H1 (cell line): ENCODE measurements around the gene MROH2A. TPM values are rescaled to one million over a fixed set of nuclear protein-coding genes. Genes with fewer than 3 reads are reported as not detected.

Experiments
- CTCF ChIA-PET: fragments of 300-600 bp; sonication (Branson Sonifier 250); formaldehyde crosslinking; loops from one replicate; lab custom pipeline; 2021; ENCODE audit not compliant: partially characterized antibody; lab: Charles Lee
- POLR2A ChIA-PET: fragments of 300-600 bp; sonication (Branson Sonifier 250); formaldehyde crosslinking; loops from one replicate; lab custom pipeline; 2021; ENCODE audit warnings: inconsistent platforms; ENCODE audit not compliant: partially characterized antibody; lab: Charles Lee
- DNase-seq, 2 experiments: peaks; one replicate each; pipeline versions ENCODE4 v3.0.0 to v3.0.0-alpha.2; 2010 to 2022; ENCODE audit warnings: low spot score in 2 of 2, low read depth in 1 of 2, mixed read lengths in 1 of 2
- FAIRE-seq: peaks from 2 replicates; lab custom pipeline; 2011; peaks lifted over from hg19 to GRCh38; lab: Jason Lieb, UNC
- H2AFZ ChIP-seq: 2 replicates; pipeline ENCODE4 v1.8.1; 2012; ENCODE audit warnings: low read length, inconsistent platforms
- H2AK5ac ChIP-seq: 2 replicates; pipeline ENCODE4 v1.6.1; 2013; ENCODE audit warnings: low read depth, low read length
- H2BK120ac ChIP-seq: replicated peaks from 2 replicates; pipeline ENCODE3; 2013; ENCODE audit warnings: low read depth, low read length, inconsistent platforms
- H2BK12ac ChIP-seq: 2 replicates; pipeline ENCODE4 v1.6.1; 2013; ENCODE audit warnings: low read depth, low read length
- H2BK15ac ChIP-seq: 2 replicates; pipeline ENCODE4 v1.6.1; 2013; ENCODE audit warnings: low read length
- H2BK20ac ChIP-seq: 2 replicates; pipeline ENCODE4 v1.6.1; 2013; ENCODE audit warnings: low read length
- H2BK5ac ChIP-seq: 2 replicates; pipeline ENCODE4 v1.6.1; 2013; ENCODE audit warnings: low read depth, low read length
- H3K14ac ChIP-seq: 2 replicates; pipeline ENCODE4 v1.6.1; 2013; ENCODE audit warnings: inconsistent platforms; ENCODE audit not compliant: insufficient read length
- H3K18ac ChIP-seq: 2 replicates; pipeline ENCODE4 v1.6.1; 2013; ENCODE audit warnings: low read length; ENCODE audit errors: extremely low read depth
- H3K23ac ChIP-seq: 2 replicates; pipeline ENCODE4 v1.6.1; 2013; ENCODE audit warnings: inconsistent platforms; ENCODE audit not compliant: insufficient read length
- H3K23me2 ChIP-seq: 2 replicates; pipeline ENCODE4 v1.6.1; 2013; ENCODE audit warnings: low read depth, low read length
- H3K27ac ChIP-seq: 2 replicates; pipeline ENCODE4 v1.6.1; 2011; ENCODE audit warnings: low read depth, low read length, inconsistent platforms
- H3K27me3 ChIP-seq, 4 experiments: replicated peaks in 1 of 4; 1 replicate in 1 of 4; 2 replicates in 3 of 4; pipeline versions ENCODE4 v1.6.1 to v1.8.1; 2011 to 2013; ENCODE audit warnings: low read length in 3 of 4, mild to moderate bottlenecking in 3 of 4, inconsistent platforms in 2 of 4, mixed read lengths in 2 of 4, moderate library complexity in 1 of 4; ENCODE audit not compliant: control insufficient read depth in 3 of 4, insufficient read depth in 3 of 4; ENCODE audit errors: extremely low read depth in 1 of 4
- H3K36me3 ChIP-seq, 4 experiments: 2 replicates each; pipeline versions ENCODE4 v1.6.1 to v1.8.1; 2011 to 2013; ENCODE audit warnings: mild to moderate bottlenecking in 4 of 4, low read length in 3 of 4, moderate library complexity in 2 of 4, control low read depth in 1 of 4, inconsistent platforms in 1 of 4; ENCODE audit not compliant: insufficient read depth in 4 of 4, control insufficient read depth in 2 of 4
- H3K4ac ChIP-seq: replicated peaks from 2 replicates; pipeline ENCODE3; 2013; ENCODE audit warnings: low read length, low read depth, mixed read lengths, inconsistent platforms; ENCODE audit not compliant: insufficient read length
- H3K4me1 ChIP-seq, 4 experiments: replicated peaks in 1 of 4; 1 replicate in 1 of 4; 2 replicates in 3 of 4; pipeline versions ENCODE4 v1.6.1 to v1.8.1; 2011 to 2013; ENCODE audit warnings: low read length in 3 of 4, inconsistent platforms in 2 of 4, mixed read lengths in 1 of 4; ENCODE audit not compliant: insufficient read depth in 4 of 4, control insufficient read depth in 3 of 4
- H3K4me2 ChIP-seq, 2 experiments: 2 replicates each; pipeline versions ENCODE4 v1.6.1 to v1.8.1; 2011 to 2013; ENCODE audit warnings: low read depth in 2 of 2, low read length in 2 of 2, control low read depth in 1 of 2, inconsistent platforms in 1 of 2, mild to moderate bottlenecking in 1 of 2; ENCODE audit not compliant: insufficient read depth in 1 of 2
- H3K4me3 ChIP-seq, 4 experiments: fragments of 200-600, 300-600 bp in 1 of 4; sonication (generic), shearing (Covaris generic), sonication (Bioruptor Twin) in 1 of 4; 2 replicates each; pipeline versions ENCODE4 v1.5.1 to v1.8.1; 2011 to 2016; ENCODE audit warnings: low read length in 4 of 4, low read depth in 3 of 4, control low read depth in 2 of 4, inconsistent platforms in 2 of 4, mild to moderate bottlenecking in 2 of 4, mixed read lengths in 1 of 4, moderate library complexity in 1 of 4; ENCODE audit not compliant: insufficient read depth in 2 of 4; ENCODE audit errors: extremely low read depth in 1 of 4
- H3K56ac ChIP-seq: replicated peaks from 2 replicates; pipeline ENCODE3; 2013; ENCODE audit warnings: low read depth, mild to moderate bottlenecking, mixed read lengths, low read length, inconsistent platforms; ENCODE audit not compliant: insufficient read length
- H3K79me1 ChIP-seq: 2 replicates; pipeline ENCODE4 v1.6.1; 2013; ENCODE audit warnings: low read depth, low read length, control low read depth
- H3K79me2 ChIP-seq, 2 experiments: 2 replicates each; pipeline versions ENCODE4 v1.6.1 to v1.8.1; 2012 to 2013; ENCODE audit warnings: low read length in 2 of 2, mild to moderate bottlenecking in 2 of 2, inconsistent platforms in 1 of 2; ENCODE audit not compliant: insufficient read depth in 2 of 2, control insufficient read depth in 1 of 2
- H3K9ac ChIP-seq, 4 experiments: replicated peaks in 1 of 4; 1 replicate in 1 of 4; 2 replicates in 3 of 4; pipeline versions ENCODE4 v1.6.1 to v1.8.1; 2011 to 2013; ENCODE audit warnings: low read depth in 3 of 4, low read length in 3 of 4, control low read depth in 2 of 4, mild to moderate bottlenecking in 2 of 4, moderate library complexity in 2 of 4, inconsistent platforms in 1 of 4; ENCODE audit errors: extremely low read depth in 1 of 4
- H3K9me3 ChIP-seq, 2 experiments: 2 replicates each; pipeline versions ENCODE4 v1.6.1 to v1.8.1; 2012 to 2013; ENCODE audit warnings: mild to moderate bottlenecking in 2 of 2, moderate library complexity in 2 of 2, control low read depth in 1 of 2, inconsistent platforms in 1 of 2, low read depth in 1 of 2, low read length in 1 of 2, mixed read lengths in 1 of 2; ENCODE audit not compliant: insufficient read depth in 2 of 2
- H4K20me1 ChIP-seq, 2 experiments: replicated peaks in 1 of 2; 2 replicates each; pipeline versions ENCODE3 to v1.8.1; 2011 to 2013; ENCODE audit warnings: inconsistent platforms in 2 of 2, low read length in 2 of 2, mild to moderate bottlenecking in 1 of 2; ENCODE audit not compliant: insufficient read depth in 2 of 2, control insufficient read depth in 1 of 2
- H4K5ac ChIP-seq: 2 replicates; pipeline ENCODE4 v1.6.1; 2013; ENCODE audit warnings: low read length, low read depth, mixed read lengths, inconsistent platforms; ENCODE audit not compliant: insufficient read length
- H4K8ac ChIP-seq: 2 replicates; pipeline ENCODE4 v1.8.0; 2013; ENCODE audit warnings: mild to moderate bottlenecking, moderate library complexity, low read length, inconsistent platforms; ENCODE audit not compliant: insufficient read depth; ENCODE audit errors: extremely low read depth
- H4K91ac ChIP-seq: replicated peaks from 2 replicates; pipeline ENCODE3; 2013; ENCODE audit warnings: low read length, mixed read lengths, inconsistent platforms; ENCODE audit not compliant: insufficient read length
- CREB1 ChIP-seq: IDR thresholded peaks from 2 replicates; pipeline ENCODE4 v1.6.1; 2012; ENCODE audit warnings: inconsistent platforms
- HDAC6 ChIP-seq: IDR thresholded peaks from one replicate; pipeline ENCODE4 v1.7.1; 2012; ENCODE audit warnings: low read depth, mild to moderate bottlenecking, inconsistent platforms, low read length, moderate library complexity
- JUN ChIP-seq: IDR thresholded peaks from 2 replicates; pipeline ENCODE4 v1.6.1; 2011; ENCODE audit warnings: low read depth, mild to moderate bottlenecking, improper control_type of control experiment, low read length
- KDM1A ChIP-seq: fragments of 200-600, 300-600 bp; sonication (generic); IDR thresholded peaks from 2 replicates; pipeline ENCODE4 v1.7.1; 2016; ENCODE audit warnings: mild to moderate bottlenecking, low read length, borderline replicate concordance
- RBBP5 ChIP-seq: IDR thresholded peaks from 2 replicates; pipeline ENCODE4 v1.7.1; 2012; ENCODE audit warnings: low read depth, mild to moderate bottlenecking, inconsistent platforms, low read length, moderate library complexity, borderline replicate concordance
- SAP30 ChIP-seq: fragments of 300-600 bp; sonication (generic); IDR thresholded peaks from 2 replicates; pipeline ENCODE4 v1.7.1; 2012; ENCODE audit warnings: low read length, moderate library complexity, mild to moderate bottlenecking, inconsistent platforms; ENCODE audit not compliant: insufficient read depth, insufficient replicate concordance
- SIN3A ChIP-seq, 2 experiments: IDR thresholded peaks in 1 of 2; conservative IDR thresholded peaks in 1 of 2; 2 replicates each; pipeline ENCODE4 v1.6.1; 2011 to 2012; ENCODE audit warnings: low read length in 2 of 2, improper control_type of control experiment in 1 of 2, low read depth in 1 of 2, mild to moderate bottlenecking in 1 of 2
- SP1 ChIP-seq: IDR thresholded peaks from 2 replicates; pipeline ENCODE4 v1.6.1; 2011; ENCODE audit warnings: low read depth, low read length
- WGBS, 2 experiments: shearing (Covaris generic) in 1 of 2; methylation state at CpG; one replicate each; pipeline versions ENCODE4 v1.1.6 to v1.1.7; 2013 to 2015; ENCODE audit warnings: low lambda C conversion rate in 2 of 2, mixed read lengths in 2 of 2, inconsistent platforms in 1 of 2, low coverage in 1 of 2, missing lambda C conversion rate in 1 of 2; ENCODE audit not compliant: insufficient replicate concordance in 2 of 2, insufficient coverage in 1 of 2, insufficient read length in 1 of 2; ENCODE audit errors: extremely low coverage in 1 of 2, missing lambda C conversion rate in 1 of 2; 5-methylcytosine and 5-hydroxymethylcytosine counted together
- polyA plus RNA-seq, 7 experiments: library from polyadenylated mRNA; depleted of rRNA in 3 of 7; stranded (reverse) in 5 of 7; unstranded in 2 of 7; fragments of >200 nt in 5 of 7; fragments of 200-250 nt in 2 of 7; gene quantifications; 1 replicate in 5 of 7; 2 replicates in 1 of 7; 4 replicates in 1 of 7; pipeline versions ENCODE4 v1.2.1 to v1.2.3, GENCODE V29; 2011 to 2013; ENCODE audit warnings: missing spikeins in 2 of 7, mixed read lengths in 2 of 7
- total RNA-seq: library from RNA; stranded (reverse); fragmentation: NEBNext Ultra II Directional; extraction: Animal tissue kit (Norgen Biotek cat#: 25700); gene quantifications from 2 replicates; pipeline ENCODE4 v1.2.1, GENCODE V29; 2021
- TF ChIP-seq, protein P1 (sequence below): IDR thresholded peaks from 2 replicates; pipeline ENCODE4 v1.6.1; 2011; ENCODE audit warnings: low read length, improper control_type of control experiment
- TF ChIP-seq, protein P2 (sequence below): IDR thresholded peaks from 2 replicates; pipeline ENCODE4 v1.6.1; 2011; ENCODE audit warnings: low read depth, mild to moderate bottlenecking, low read length; ENCODE audit not compliant: insufficient read depth
- TF ChIP-seq, protein P3 (sequence below): IDR thresholded peaks from 2 replicates; pipeline ENCODE4 v1.6.1; 2012; ENCODE audit warnings: inconsistent platforms

The MROH2A gene
- total and polyA plus RNA-seq, 2 of the 8 experiments (the other 6 are each of a cell fraction or from before 2014, with no cell fraction given), result not detected

DNA sequence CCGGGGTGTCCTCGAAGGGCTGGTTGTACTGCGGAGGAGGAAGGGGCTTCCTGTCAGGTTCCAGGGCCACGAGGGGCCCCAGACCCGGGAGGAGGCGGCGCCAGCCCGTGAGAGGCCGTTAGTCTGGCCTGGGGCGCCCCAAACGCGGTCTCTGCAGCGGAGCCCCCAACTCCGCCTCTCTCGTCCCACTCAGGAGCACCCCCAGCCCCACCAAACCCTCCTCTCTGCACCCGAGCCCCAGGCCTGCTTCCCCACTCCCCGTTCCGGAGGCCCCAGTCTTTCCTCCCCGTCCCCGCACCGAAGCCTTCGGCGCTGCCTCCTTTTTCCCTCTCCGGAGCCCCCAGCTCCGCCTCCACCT, 75.7 kb downstream of the MROH2A start:
- Histone ChIP-seq H3K27me3 (no peaks in the 10 kb centered on the region), H4K8ac (no peak overlapping the region; the same call in 1 of the 2 replicates), H3K36me3 (peaks cover 23 to 43% (median 26%) of the 10 kb centered on the region in 4 experiments), H3K4me1 (peaks cover 0 to 5% (median 2%) of the 10 kb centered on the region in 4 experiments; a peak in 4 of 7 replicates), H3K79me1 (peaks cover 3% of the 10 kb centered on the region; the same call in 1 of the 2 replicates), H2BK15ac (no peak overlapping the region), H2BK12ac (no peak overlapping the region), H2AFZ (no peak overlapping the region), H3K4me2 (peak overlapping the region; percentile 87 to 94), H3K9me3 (no peaks in the 10 kb centered on the region), H3K9ac (peak overlapping the region; percentile 51 to 89 (median 72)), H3K23me2 (peaks cover 7% of the 10 kb centered on the region), H4K20me1 (peaks cover 3 to 7% of the 10 kb centered on the region in 2 experiments), H3K79me2 (peaks cover 21 to 47% of the 10 kb centered on the region in 2 experiments), H3K4ac (no peak overlapping the region), H3K18ac (peak overlapping the region; percentile 95; the same call in 1 of the 2 replicates), H3K14ac (no peak overlapping the region), H2BK20ac (no peak overlapping the region), H4K5ac (no peak overlapping the region), H2BK120ac (no peak overlapping the region), H2BK5ac (peak overlapping the region; percentile 98), H4K91ac (peak overlapping the region; percentile 86), H2AK5ac (no peak overlapping the region), H3K23ac (no peak overlapping the region), H3K27ac (peak overlapping the region; percentile 67; the same call in 1 of the 2 replicates), H3K56ac (peak overlapping the region; percentile 88), H3K4me3 (peak overlapping the region; percentile 92 to 99 (median 96))
- no peak for DNase-seq
- ChIA-PET CTCF (interaction anchor here (1.0 to 1.6 kb wide), 2 partner anchors 10 to 75 kb away, joined by 3 read pairs; no protein-coding TSS in a partner anchor), POLR2A (interaction anchor here (1.0 to 1.7 kb wide), 5 partner anchors 10 to 62 kb away, joined by 3 to 6 read pairs (median 3); no protein-coding TSS in a partner anchor)
- 1% methylated on average over 18 of the region's 25 CpGs; no CpG with 5 or more reads in 1 of the 2 experiments for WGBS, 2 experiments
- no peak for FAIRE-seq
- TF ChIP-seq HDAC6, result no peak
- TF ChIP-seq, protein P1, sequence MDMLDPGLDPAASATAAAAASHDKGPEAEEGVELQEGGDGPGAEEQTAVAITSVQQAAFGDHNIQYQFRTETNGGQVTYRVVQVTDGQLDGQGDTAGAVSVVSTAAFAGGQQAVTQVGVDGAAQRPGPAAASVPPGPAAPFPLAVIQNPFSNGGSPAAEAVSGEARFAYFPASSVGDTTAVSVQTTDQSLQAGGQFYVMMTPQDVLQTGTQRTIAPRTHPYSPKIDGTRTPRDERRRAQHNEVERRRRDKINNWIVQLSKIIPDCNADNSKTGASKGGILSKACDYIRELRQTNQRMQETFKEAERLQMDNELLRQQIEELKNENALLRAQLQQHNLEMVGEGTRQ, result no peak
- TF ChIP-seq KDM1A, result no peak
- no peak for TF ChIP-seq SIN3A (conservative IDR thresholded peaks at IDR 0.05 in 1 of 2, IDR thresholded peaks at IDR 0.05 in 1 of 2; ENCODE audit: low read depth in 1 of 2, low read length in 2 of 2)
- TF ChIP-seq, protein P2, sequence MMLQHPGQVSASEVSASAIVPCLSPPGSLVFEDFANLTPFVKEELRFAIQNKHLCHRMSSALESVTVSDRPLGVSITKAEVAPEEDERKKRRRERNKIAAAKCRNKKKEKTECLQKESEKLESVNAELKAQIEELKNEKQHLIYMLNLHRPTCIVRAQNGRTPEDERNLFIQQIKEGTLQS, result no peak
- no peak for TF ChIP-seq SP1
- no peak for TF ChIP-seq SAP30
- no peak for TF ChIP-seq CREB1
- TF ChIP-seq, protein P3, sequence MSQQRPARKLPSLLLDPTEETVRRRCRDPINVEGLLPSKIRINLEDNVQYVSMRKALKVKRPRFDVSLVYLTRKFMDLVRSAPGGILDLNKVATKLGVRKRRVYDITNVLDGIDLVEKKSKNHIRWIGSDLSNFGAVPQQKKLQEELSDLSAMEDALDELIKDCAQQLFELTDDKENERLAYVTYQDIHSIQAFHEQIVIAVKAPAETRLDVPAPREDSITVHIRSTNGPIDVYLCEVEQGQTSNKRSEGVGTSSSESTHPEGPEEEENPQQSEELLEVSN, result no peak
- no peak for TF ChIP-seq RBBP5
- no peak for TF ChIP-seq JUN
